Articular chondrocyte of knee joint (primary cell): ENCODE measurements around the gene SERTAD2. TPM values are rescaled to one million over a fixed set of nuclear protein-coding genes. Genes with fewer than 3 reads are reported as not detected.

ENCODE experiments used
- total RNA-seq: library from RNA; depleted of rRNA; stranded (reverse); fragments of >200 nt; gene quantifications from 2 replicates; pipeline ENCODE4 v1.2.3, GENCODE V29; 2012

The SERTAD2 gene
- 31.9 and 39.1 TPM in 2 replicates for total RNA-seq

GRCh38 chr2:64653109-64654062, at the start of gene SERTAD2:
Gene SERTAD2, minus strand, starts transcription at chr2:64653913. Its CDS starts 17,042 bp downstream, at chr2:64636871.

Other genes starting within 250 kb of the SERTAD2 start
- 8.3 and 9.8 TPM in 2 replicates for gene LGALSL, start 199.8 kb downstream of the SERTAD2 start, total RNA-seq
- 36.6 and 41.6 TPM in 2 replicates for gene AFTPH, start 129.6 kb downstream of the SERTAD2 start, total RNA-seq